GM19043 (cell line): Measurements from ENCODE around the gene MARK1.

Experiments
- ATAC-seq: cut with Tn5 transposase; IDR thresholded peaks from one replicate; pipeline ENCODE4 v1.9.1; 2021; ENCODE audit warnings: low read depth; ENCODE audit not compliant: unreplicated experiment

MARK1 gene

GRCh38 chr1:220528679-220529501, 954 bp downstream of the MARK1 start:
- no peak for ATAC-seq

- no peak for ATAC-seq
Observed at GRCh38 chr1:220529521-220530020, 1.6 kb downstream of the MARK1 start.

GRCh38 chr1:220533504-220534109, 5.7 kb downstream of the MARK1 start:
- no peak for ATAC-seq

- peak; percentile 55 for ATAC-seq
Observed at GRCh38 chr1:220544901-220545303, 17.0 kb downstream of the MARK1 start.

GRCh38 chr1:220550811-220551399, 23.0 kb downstream of the MARK1 start:
- ATAC-seq: no peak

GRCh38 chr1:220551718-220552117, 23.8 kb downstream of the MARK1 start:
- ATAC-seq: no peak

- no peak for ATAC-seq
Observed at GRCh38 chr1:220552672-220553260, 24.8 kb downstream of the MARK1 start.

GRCh38 chr1:220556641-220557040, 28.7 kb downstream of the MARK1 start:
- ATAC-seq: no peak

- no peak for ATAC-seq
Observed at GRCh38 chr1:220563564-220563963, 35.6 kb downstream of the MARK1 start.

GRCh38 chr1:220564216-220564615, 36.3 kb downstream of the MARK1 start:
- ATAC-seq: no peak

GRCh38 chr1:220565670-220566069, 37.7 kb downstream of the MARK1 start:
- no peak for ATAC-seq

- ATAC-seq: no peak
Observed at GRCh38 chr1:220566869-220567268, 38.9 kb downstream of the MARK1 start.

GRCh38 chr1:220572416-220572815, 44.5 kb downstream of the MARK1 start:
- no peak for ATAC-seq

- no peak for ATAC-seq
Observed at GRCh38 chr1:220573836-220574235, 45.9 kb downstream of the MARK1 start.

GRCh38 chr1:220575718-220576497, 48.0 kb downstream of the MARK1 start:
- ATAC-seq: no peak

GRCh38 chr1:220577926-220578325, 50.0 kb downstream of the MARK1 start:
- no peak for ATAC-seq

GRCh38 chr1:220579317-220579716, 51.4 kb downstream of the MARK1 start:
- no peak for ATAC-seq

- no peak for ATAC-seq
Observed at GRCh38 chr1:220592714-220593113, 64.8 kb downstream of the MARK1 start.

GRCh38 chr1:220594356-220594755, 66.4 kb downstream of the MARK1 start:
- ATAC-seq: no peak

- no peak for ATAC-seq
Observed at GRCh38 chr1:220595179-220595578, 67.2 kb downstream of the MARK1 start.
